HG03457 (cell line): ENCODE data around the gene MIEN1.
"Not testable (repeated sequence)": the region's sequence is repeated elsewhere in the genome, so short reads cannot be mapped to it uniquely, and the experiment has no call there.

Source experiments
- ATAC-seq: cut with Tn5 transposase; IDR thresholded peaks from one replicate; pipeline ENCODE4 v1.9.1; 2021; ENCODE audit warnings: moderate number of reproducible peaks; ENCODE audit not compliant: unreplicated experiment

Gene MIEN1

GRCh38 chr17:39701012-39701783, 29.1 kb downstream of the MIEN1 start:
- no peak for ATAC-seq

GRCh38 chr17:39700148-39700987, 30.0 kb downstream of the MIEN1 start:
- no peak for ATAC-seq

- ATAC-seq: no peak
Measured at GRCh38 chr17:39699818-39700147, 30.5 kb downstream of the MIEN1 start, which contains the start of gene ERBB2. Gene ERBB2 (plus strand): TSS chr17:39700064. CDS start chr17:39700239, 175 bp downstream.

- not testable (repeated sequence) for ATAC-seq
Measured at GRCh38 chr17:39699157-39699817, 31.0 kb downstream of the MIEN1 start.

- ATAC-seq: no peak
Measured at GRCh38 chr17:39697961-39698360, 32.4 kb downstream of the MIEN1 start.

GRCh38 chr17:39696731-39697130, 33.6 kb downstream of the MIEN1 start:
- no peak for ATAC-seq

- ATAC-seq: no peak
Measured at GRCh38 chr17:39695089-39695474, 35.2 kb downstream of the MIEN1 start.

GRCh38 chr17:39694593-39694992, 35.7 kb downstream of the MIEN1 start:
- no peak for ATAC-seq

GRCh38 chr17:39688945-39689344, 41.4 kb downstream of the MIEN1 start:
- ATAC-seq: no peak

GRCh38 chr17:39688475-39688835, 41.9 kb downstream of the MIEN1 start:
- no peak for ATAC-seq

- peak; percentile 73 for ATAC-seq
Measured at GRCh38 chr17:39687546-39688474, 42.5 kb downstream of the MIEN1 start, which contains the start of gene PGAP3. Gene PGAP3 (minus strand): TSS chr17:39688057. CDS start chr17:39688014, 43 bp downstream.

- no peak for ATAC-seq
Measured at GRCh38 chr17:39687101-39687545, 43.2 kb downstream of the MIEN1 start.

- ATAC-seq: no peak
Measured at GRCh38 chr17:39684369-39685192, 45.8 kb downstream of the MIEN1 start.

- ATAC-seq: no peak
Measured at GRCh38 chr17:39683295-39683939, 46.9 kb downstream of the MIEN1 start.

GRCh38 chr17:39679521-39680192, 50.7 kb downstream of the MIEN1 start:
- no peak for ATAC-seq
